ENCODE data around the gene ADARB2.
"Not testable (repeated sequence)": the region's sequence is repeated elsewhere in the genome, so short reads cannot be mapped to it uniquely, and the experiment has no call there.

The ADARB2 gene

DNA sequence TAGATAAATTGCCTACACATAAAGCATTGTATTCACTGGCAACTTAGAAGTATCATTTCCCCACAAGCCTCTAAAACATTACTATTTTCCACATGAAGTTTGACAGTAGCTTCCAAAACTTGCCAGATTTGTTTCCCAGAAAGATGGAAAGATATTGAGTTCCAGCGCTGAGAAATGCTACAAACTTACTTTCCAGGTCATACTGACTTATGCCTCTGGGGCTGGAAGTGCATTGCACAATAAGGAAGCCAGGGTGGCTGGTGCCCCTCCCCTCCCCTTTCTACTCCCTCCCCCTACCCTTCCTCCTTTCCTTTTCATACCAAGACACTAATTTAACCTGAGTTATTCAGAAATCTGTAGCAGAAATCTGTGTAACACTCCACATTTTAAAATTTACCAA lies 468.5 kb downstream of the ADARB2 start:
- DNase-seq (ENCODE audit: low read depth, low spot score): no peak

DNA sequence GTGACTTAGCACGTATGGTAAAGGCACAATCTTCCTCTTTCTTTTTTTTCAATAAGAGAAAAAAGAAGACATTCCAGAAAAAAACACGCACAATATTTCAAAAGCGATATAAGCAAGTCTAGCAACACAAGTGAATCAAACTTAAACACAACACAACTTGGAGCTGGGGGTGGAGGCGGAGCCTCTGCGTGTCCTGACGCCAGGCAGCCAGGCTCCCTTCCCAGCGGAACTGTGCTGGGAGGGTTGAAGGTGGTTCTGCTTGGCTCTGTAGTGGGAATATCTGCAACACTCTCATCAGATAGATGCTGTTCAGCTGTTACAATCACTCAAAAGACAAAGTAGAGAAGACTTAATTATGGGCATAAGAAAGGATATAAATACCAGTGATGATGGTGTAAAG lies 469.8 kb downstream of the ADARB2 start:
- no peak for DNase-seq (ENCODE audit: low read depth, low spot score)

DNA sequence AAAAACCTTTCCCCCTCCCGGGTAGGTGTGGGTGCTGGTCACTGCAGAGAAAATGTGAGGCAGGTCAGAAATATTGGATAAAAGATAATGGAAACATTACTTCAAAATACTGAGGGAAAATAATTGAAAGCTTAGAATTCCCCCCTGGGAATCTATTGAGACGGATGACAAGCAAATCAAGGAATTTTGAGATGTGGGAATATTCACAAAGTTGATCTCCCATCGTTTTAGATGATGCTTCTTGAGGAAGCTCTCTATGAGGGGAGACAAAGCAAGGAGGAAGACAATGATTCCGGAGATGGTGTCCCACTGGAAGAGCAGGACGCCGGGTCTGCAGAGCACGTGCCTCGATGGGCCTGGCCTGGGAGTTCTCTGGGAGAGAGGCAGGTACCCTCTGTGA lies 470.2 kb downstream of the ADARB2 start:
- no peak for DNase-seq (ENCODE audit: low read depth, low spot score)

DNA sequence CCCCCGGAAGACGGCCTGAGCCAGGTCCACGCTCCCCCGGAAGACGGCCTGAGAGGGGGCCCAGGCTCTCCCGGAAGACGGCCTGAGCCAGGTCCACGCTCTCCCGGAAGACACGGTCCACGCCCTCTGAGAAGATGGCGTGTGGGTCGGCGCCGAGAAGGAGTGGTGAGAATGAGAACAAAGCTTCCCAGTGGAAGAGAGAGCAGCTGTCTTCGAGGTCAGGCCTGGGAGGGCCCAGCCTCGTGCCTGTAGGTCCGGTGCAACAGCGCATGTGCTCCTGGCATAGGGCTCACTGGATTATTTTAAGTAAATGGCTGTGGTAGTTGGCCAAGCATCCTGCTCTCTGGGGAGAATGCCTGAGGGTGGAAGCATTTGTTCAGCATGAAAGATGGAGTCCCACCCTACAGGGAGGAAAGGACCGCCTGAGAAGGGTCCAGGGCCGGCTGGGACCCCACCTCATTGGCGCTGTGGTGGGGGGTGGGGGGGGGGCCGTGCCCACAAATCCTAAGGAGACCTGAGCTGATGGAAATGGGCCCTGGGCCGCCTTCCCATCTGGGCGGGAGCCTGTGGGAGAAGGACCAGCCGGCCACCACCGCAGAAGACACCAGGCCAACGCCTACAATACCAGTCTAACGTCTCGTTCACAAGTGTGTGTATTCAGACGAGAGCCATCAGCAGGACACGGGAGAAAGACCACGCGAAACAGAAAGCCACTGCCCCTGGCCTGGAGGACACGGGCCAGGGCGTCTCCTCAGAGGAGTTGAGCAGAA lies 471.1 kb downstream of the ADARB2 start:
- no peak for DNase-seq (ENCODE audit: low read depth, low spot score)

DNA sequence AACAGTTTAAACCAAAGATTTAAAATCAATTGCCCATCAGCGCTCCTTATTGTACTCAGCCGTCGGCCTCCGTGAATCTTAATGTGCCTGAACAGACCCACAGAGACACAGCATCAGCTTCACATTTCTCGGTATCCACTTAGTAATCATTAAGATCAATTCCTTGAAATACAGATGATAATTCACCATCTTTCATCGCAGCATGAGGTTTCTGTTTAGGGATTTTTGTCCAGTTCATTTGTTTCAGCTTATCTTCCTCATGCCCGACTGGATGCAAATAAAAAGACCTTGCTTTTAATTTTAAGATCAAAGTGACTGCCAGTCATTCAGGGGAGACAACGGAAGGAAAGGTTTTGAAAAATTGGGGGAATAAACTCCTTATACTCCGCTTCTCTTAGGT lies 473.3 kb downstream of the ADARB2 start:
- no peak for DNase-seq (ENCODE audit: low read depth, low spot score)

DNA sequence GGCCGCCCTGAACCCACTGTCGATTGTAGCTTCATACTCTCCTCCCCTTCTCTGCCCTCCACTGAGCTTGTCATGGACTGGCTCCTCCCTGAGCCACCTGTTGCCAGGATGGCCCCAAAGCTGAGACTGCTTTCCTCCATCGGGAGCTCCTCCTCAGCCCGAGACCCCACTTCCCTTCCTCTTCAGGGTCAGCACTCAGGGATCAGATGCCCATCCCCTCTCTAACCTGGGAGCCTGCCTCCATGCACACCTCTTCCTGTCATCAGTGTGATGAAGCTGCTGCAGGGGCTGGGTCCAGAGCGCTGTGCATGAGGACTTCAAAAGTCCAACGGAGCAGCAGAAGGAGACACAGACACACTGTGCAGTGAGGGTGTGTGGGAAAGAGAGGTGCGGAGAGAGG lies 480.1 kb downstream of the ADARB2 start:
- no peak for DNase-seq (ENCODE audit: low read depth, low spot score)

DNA sequence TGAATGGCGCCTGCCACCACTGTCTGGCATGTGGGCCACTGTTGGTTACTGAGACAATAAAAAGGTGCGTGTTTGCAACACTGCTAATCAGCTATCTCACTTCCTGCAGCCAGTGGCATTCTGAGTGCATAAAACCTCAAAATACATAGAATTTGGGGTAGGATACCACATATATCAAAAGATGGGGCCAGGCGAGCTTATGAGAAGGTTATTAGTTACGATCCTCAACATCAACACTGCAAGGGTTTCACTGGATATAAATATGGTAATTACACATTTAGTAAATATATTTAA lies 480.9 kb downstream of the ADARB2 start:
- no peak for DNase-seq (ENCODE audit: low read depth, low spot score)

DNA sequence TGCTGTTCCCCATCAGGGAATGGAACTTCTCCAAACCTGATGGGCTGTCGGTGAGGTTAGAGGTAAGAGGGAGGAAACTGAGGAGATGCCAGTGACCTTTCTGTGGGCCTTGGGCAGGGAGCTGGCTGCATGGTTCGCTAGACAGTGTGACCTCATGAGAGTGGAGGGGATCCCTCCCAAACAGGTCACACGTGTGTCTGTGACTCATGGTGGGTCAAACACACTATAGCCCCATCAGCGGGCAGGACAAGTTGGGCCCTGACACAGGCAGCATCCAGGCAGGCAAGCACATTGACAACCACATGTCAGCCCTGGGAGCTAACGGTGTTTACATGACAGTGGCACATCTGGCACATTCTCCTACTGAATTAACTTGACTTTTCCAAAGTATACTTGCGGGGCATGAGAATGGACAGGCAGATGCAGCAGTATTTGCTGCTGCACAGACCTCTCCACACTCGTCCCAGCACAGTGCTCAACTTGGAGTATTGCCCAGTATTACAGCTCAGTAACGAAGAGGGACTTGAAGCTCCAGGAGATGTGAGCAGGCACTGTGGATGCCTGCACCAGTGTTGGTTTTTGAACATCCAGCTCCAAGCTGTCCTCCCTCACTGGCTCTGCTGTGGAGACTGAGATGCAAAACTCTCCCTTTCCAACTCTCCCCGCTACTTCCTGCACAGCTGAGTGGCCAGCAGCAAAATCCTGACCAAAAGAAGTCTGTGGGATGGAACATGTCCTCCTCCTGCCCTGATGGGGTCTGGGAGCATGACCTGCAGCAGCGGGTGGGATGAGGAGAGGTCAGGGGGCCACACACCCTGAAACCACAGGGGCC lies 481.5 kb downstream of the ADARB2 start:
- DNase-seq (ENCODE audit: low read depth, low spot score): no peak

DNA sequence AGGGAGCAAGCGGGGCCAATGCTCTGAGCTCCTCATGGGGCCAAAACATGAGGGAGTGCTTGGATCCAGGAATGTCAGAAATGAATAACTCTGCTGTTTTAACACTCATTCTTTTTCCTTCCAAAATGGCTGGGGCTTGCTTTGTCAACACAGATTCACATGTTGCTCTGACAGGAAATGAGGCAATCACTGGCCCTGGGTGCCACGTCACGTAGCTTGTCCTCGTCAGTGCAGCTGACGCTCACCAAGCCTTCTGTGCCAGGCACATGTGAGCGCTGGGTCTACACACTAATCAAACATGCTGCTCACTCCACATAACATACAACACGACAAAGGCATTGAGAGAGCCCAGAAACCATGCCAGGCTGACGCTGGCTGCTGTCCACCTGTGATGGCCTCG lies 482.2 kb downstream of the ADARB2 start:
- no peak for DNase-seq (ENCODE audit: low read depth, low spot score)

DNA sequence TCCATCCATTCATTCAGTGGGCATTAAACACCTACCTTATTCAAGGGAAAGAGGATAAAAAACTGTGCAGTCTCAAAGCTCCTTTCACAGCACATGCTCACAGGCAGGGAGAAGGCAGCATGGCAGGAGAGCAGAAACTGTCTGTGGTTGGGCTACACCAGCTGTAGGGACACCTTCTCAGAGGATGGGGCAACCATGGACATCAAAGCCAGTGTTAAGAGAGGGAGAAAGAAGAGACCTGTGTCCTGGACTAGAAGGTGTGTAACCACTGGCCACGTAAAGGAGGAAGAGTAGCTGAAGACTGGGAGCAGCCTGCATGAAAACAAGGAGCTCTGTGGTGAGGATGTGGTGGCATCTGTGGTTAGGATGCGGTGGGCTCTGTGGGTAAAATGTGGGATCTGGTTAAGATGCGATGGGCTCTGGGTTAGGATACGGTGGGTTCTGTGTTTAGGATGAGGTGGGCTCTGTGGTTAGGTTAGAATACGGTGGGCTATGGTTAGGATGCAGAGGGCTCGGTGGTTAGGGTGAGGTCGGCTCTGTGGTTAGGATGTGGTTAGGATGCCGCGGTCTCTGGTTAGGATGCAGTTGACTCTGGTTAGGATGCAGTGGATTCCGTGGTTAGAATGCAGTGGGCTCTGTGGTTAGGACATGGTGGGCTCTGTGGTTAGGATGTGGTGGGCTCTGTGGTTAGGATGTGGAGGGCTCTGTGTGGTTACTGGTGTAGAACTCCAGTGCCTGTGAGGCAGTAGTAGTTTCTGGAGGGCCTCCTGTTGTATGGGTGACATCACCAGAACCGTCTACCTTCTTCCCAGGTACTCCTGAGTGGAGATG lies 483.6 kb downstream of the ADARB2 start:
- no peak for DNase-seq (ENCODE audit: low read depth, low spot score)

DNA sequence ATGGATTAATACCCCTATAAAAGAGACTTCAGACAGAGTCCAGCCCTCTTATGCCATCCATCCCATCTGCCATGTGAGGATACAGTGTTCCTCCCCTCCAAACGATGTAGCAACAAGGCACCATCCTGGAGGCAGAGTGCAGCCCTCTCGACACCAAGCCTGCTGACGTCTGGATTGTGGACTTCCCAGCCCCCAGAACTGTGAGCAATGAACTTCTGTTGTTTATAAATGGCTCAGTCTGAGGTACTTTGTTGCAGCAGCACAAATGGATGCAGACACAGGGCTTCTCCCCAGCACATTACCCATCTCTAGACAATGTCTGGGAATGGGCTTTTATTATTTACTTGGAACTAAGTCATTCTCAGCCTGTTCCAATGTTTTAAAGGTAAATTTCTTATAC lies 485.6 kb downstream of the ADARB2 start:
- no peak for DNase-seq (ENCODE audit: low read depth, low spot score)

DNA sequence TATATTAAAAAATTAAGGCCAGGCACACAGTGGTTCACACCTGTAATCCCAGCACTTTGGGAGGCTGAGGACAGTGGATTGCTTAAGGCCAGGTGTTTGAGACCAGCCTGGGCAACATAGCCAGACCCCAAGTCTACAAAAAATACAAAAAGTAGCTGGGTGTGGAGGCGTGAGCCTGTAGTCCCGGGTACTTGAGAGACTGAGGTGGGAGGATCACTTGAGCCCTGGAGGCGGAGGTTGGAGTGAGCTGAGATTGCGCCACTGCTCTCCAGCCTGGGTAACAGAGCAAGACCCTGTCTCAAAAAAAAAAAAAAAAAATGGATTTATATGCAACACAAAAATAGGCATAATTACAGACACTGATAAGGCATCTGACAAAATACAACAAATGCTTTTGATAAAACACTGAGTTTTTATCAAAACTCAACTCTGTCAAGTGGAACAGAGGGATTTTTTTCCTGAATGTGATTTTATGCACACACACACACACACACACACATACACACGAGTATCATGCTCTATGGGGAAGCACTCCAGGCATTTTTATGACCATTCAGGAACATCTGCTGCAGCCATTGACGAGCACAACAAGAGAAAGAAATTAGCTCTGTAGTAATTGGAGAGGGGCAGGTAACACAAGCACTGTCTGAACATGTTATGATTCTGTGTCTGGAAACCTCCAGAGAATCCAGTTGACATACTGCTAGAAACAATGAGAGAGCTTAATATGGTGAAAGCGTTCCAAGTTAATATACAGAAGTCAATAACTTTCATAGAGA lies 488.0 kb downstream of the ADARB2 start:
- no peak for DNase-seq (ENCODE audit: low read depth, low spot score)

DNA sequence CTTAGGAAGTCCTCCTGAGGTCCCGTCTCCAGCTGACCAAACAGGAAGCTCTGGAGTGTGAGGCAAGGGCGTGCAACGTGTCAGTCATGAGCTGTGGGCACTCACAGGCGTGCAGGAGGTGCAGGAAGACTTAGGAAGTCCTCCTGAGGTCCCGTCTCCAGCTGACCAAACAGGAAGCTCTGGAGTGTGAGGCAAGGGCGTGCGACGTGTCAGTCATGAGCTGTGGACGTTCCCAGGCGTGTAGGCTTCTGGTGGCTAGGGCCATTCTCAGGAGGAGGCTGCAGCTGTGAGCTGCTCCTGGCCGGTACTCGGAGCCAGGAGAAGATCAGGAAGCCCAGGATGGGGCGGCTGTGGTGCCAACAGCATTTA lies 489.1 kb downstream of the ADARB2 start:
- DNase-seq (ENCODE audit: low read depth, low spot score): not testable (repeated sequence)

DNA sequence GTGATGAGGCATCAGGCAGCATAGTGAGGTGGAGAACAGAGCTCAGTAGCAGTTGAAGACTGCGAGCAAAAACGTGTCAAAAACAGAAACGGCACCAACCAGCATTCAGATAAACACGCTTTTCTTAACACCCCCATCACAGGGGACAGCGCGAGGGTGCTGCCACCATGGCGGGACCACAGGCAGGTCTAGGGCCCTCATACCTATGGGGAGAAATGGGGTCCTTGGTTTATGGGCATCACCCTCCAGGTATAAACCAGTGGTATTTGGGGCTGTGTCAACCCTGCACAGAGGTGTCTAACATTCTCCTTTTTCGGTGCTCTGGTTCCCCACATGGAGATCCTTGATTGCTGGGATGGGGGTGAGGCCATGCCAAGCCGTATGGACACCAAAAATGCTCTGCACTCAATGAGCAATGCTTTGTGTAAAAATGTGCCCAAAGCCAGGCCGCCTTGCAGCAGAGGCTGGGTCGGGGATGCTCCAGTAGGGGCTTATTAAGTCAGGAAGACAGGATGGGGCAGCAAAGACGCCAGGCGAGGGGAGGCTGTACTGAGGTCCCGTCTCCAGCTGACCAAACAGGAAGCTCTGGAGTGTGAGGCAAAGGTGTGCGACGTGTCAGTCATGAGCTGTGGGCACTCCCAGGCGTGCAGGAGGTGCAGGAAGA lies 489.6 kb downstream of the ADARB2 start:
- DNase-seq (ENCODE audit: low read depth, low spot score): no peak

DNA sequence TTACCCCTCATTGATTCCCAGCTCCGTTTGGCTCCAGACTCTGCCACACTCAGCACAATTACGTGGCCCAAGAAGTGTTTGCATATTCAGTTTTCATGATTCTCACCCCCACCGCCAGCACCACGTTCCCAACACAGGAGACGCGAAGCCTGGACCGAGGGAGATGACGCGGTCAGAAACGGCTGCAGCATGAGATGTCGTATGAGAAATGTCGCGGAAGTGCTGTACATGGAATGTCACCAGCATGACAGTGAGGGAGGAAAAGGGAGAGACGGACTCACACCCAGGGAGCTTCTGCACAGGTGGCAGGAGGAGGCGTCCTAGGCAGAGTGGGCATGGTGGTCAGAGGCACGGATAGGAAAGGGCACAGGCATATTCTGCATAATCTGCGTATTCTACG lies 492.8 kb downstream of the ADARB2 start:
- DNase-seq (ENCODE audit: low read depth, low spot score): no peak

DNA sequence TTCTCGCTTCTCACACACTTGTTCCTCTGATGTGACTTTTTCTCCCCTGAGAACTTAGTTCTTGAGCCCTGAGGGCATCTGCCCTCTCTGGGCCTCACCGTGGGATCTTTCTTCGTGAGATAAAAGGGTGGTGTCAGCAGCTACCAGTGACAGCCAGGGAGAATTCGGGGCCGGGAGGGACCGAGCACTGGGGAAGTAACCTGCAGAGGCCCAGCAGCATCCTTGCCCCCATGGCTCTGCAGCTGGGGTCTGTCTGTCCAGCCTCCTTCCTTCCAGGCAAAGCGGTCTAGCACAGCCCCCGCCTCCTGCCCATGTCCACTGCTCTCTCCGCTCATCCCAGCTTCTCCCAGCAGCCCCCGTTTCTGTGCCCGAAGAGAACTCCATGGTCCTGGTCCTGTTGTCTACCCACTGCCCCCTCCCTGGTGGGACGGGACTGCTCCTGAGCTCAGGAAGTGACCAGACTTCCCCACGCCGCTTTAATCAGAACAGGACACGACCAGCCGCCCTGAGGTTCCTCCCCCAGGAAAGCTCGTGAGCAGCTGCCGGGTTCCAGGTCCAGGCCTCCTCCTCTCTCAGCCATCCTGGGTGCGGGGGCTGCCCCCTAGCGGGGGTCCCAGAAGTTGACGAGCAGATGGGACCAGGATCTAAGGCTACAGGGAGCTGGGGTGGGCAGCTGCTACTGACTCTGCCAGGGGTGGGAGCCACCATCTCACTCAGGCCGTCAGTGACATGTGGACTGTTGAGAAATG lies 493.7 kb downstream of the ADARB2 start:
- DNase-seq (ENCODE audit: low read depth, low spot score): no peak

DNA sequence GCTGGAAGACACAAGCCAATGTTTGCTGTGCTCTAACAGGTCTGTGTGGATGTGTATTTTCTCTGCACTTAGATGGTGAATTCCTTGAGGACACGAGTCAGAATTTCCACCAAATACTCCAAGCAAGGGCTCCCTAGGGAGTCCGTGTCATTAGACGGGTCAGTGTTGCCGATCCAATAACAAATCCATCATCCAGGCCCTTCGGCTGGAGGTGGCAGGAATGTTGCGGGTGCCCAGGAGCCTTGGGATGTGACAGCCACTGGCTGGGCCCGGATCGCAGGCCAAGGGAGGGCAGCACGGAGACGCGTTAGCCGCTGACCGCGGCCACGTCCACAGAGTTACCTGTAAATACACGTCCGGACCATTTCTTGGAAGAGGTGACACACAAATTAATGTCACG lies 494.4 kb downstream of the ADARB2 start:
- no peak for DNase-seq (ENCODE audit: low read depth, low spot score)

DNA sequence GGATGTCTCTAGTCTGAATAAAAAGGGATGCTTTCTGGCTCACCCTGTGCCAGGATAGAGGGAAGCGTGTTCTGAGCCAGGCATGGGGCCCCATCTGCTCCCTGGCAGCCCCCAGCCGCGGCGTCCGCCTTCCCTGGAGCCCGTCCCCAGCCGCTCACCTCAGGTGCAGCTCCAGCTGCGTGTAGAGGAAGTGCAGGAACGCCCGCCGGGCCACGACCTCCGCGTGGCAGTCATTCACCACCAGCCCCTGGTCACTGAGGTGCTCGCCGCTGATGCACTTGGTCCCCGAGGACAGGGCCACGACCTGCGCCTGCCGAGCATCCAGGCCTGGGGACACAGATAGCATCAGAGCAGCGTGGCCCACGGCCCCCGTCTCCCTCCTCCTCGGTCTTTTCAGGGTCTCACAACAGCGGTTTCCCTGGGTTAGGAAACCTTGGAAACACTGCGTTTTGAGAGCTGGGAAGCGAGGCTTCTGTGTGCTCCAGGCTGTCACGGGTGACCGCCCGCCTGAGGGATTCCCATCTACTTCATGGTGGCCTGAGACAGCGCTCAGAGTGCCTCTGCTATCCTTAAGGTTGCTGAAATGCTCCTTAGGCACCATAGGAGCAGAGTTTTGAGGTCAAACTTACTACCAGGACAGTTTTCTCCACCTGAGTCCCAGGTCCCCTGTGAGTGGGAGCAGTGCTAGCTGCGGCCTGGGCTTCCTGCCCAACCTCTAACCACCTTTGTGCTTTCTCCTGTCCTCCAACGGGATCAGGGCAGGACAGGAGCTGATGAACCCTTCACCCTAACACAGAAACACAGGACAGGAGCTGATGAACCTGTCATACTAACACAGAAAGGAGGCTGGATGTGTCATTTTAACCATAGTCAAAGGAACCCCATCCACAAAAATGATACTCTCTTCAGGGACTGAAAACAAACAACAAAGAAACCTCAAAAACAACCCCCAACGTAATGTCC lies 495.1 kb downstream of the ADARB2 start:
- no peak for DNase-seq (ENCODE audit: low read depth, low spot score)

DNA sequence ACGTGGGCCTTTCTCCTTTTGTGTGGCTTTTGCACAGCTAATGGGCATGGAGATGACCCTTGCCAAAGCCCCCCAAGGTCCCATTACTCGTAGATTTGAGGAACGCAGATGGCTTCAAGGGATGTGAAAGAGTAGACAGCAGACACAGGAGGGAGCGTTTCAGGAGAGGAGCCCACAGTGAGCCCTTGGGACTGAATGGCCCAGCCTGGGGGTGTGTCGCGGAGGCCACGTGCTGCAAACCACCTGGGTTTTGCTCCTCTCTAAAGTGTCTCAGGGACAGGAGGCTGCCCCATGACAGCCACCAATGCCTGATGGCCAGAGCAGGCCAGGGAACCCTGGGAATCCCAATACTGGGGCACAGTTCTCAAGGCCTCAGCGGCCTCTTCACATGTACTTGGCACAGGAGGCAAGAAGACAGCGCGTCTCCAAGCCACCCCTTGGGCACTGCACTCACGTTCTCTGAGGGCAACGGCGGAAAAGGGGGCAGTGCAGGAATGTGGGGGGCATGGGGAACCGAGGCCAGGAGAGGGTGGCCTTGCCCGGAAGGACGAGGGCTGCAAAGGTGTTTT lies 495.9 kb downstream of the ADARB2 start:
- DNase-seq (ENCODE audit: low read depth, low spot score): no peak
